ENCODE results near the gene DKK3.

DNA sequence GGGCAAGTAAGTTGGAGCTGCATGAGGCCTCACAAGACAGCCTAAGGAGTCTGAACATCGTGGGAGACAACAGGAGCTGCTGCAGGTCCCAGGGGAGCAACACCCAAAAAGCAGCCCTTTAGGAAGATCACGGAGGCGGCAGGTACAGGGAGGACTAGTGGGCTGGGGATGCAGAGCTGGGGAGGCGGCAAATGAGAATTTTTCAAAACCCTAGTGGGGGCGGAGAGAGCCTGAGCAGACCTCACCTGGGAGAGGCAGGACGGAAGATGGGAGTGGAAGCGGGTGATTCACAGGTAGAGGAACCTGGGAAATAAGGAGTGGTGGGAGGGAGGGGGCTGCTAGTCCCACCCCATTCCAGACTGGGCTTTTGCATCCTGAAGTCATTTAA is 42.1 kb downstream of the DKK3 start:
- TF ChIP-seq, protein P1, sequence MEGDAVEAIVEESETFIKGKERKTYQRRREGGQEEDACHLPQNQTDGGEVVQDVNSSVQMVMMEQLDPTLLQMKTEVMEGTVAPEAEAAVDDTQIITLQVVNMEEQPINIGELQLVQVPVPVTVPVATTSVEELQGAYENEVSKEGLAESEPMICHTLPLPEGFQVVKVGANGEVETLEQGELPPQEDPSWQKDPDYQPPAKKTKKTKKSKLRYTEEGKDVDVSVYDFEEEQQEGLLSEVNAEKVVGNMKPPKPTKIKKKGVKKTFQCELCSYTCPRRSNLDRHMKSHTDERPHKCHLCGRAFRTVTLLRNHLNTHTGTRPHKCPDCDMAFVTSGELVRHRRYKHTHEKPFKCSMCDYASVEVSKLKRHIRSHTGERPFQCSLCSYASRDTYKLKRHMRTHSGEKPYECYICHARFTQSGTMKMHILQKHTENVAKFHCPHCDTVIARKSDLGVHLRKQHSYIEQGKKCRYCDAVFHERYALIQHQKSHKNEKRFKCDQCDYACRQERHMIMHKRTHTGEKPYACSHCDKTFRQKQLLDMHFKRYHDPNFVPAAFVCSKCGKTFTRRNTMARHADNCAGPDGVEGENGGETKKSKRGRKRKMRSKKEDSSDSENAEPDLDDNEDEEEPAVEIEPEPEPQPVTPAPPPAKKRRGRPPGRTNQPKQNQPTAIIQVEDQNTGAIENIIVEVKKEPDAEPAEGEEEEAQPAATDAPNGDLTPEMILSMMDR (IDR thresholded peaks at IDR 0.05): no peak
- TF ChIP-seq EP300 (IDR thresholded peaks at IDR 0.05): no peak
- no peak for TF ChIP-seq POLR2A (IDR thresholded peaks at IDR 0.05; ENCODE audit: low read depth)
- TF ChIP-seq POLR2AphosphoS5 (IDR thresholded peaks at IDR 0.05): no peak
